Activated CD4-positive, alpha-beta T cell treated with anti-CD3 and anti-CD28 coated beads, Interleukin-10, Interleukin-2, amounts not matched to agents 100 ng/mL and 50 ng/mL, durations not matched to agents 16 hours and 8 hours (primary cell): ENCODE measurements around the gene NODAL.
"Not testable (repeated sequence)": the region's sequence is repeated elsewhere in the genome, so short reads cannot be mapped to it uniquely, and the experiment has no call there.

Experiments
- DNase-seq: peaks from one replicate; pipeline ENCODE4 v3.0.0-alpha.2; 2020

Gene NODAL

GRCh38 chr10:70441161-70441894 is at the start of gene NODAL:
Gene NODAL, minus strand, starts transcription at chr10:70441681. Its CDS starts 14 bp downstream, at chr10:70441667.
- DNase-seq: no peak

- DNase-seq: no peak
These were observed 48.7 kb upstream of the NODAL start for GRCh38 chr10:70490142-70490541.

- no peak for DNase-seq
These were observed 46.3 kb upstream of the NODAL start for GRCh38 chr10:70487824-70488223.

GRCh38 chr10:70483872-70484271 is 42.4 kb upstream of the NODAL start:
- DNase-seq: not testable (repeated sequence)

- no peak for DNase-seq
These were observed 41.7 kb upstream of the NODAL start for GRCh38 chr10:70482982-70483760.

- no peak for DNase-seq
These were observed 40.5 kb upstream of the NODAL start for GRCh38 chr10:70481831-70482530.

GRCh38 chr10:70481105-70481504 is 39.6 kb upstream of the NODAL start:
- no peak for DNase-seq

GRCh38 chr10:70480239-70480861 is 38.9 kb upstream of the NODAL start:
- DNase-seq: peak; percentile 26

GRCh38 chr10:70479626-70480238 is 38.3 kb upstream of the NODAL start:
- DNase-seq: no peak

GRCh38 chr10:70479165-70479581 is 37.7 kb upstream of the NODAL start:
- no peak for DNase-seq

- DNase-seq: peak; percentile 53
These were observed 37.0 kb upstream of the NODAL start, which contains the start of gene PALD1 for GRCh38 chr10:70478191-70479164. Gene PALD1, plus strand, starts transcription at chr10:70478767. Its CDS starts 47,185 bp downstream, at chr10:70525952.

GRCh38 chr10:70477661-70478162 is 36.2 kb upstream of the NODAL start:
- DNase-seq: peak; percentile 81

GRCh38 chr10:70476249-70477035 is 35.0 kb upstream of the NODAL start:
- no peak for DNase-seq

- DNase-seq: no peak
These were observed 34.2 kb upstream of the NODAL start for GRCh38 chr10:70475661-70476060.

- no peak for DNase-seq
These were observed 33.3 kb upstream of the NODAL start for GRCh38 chr10:70474780-70475179.

- DNase-seq: no peak
These were observed 31.4 kb upstream of the NODAL start for GRCh38 chr10:70472799-70473454.

- DNase-seq: no peak
These were observed 25.5 kb upstream of the NODAL start for GRCh38 chr10:70466951-70467350.

- no peak for DNase-seq
These were observed 24.4 kb upstream of the NODAL start for GRCh38 chr10:70465832-70466231.

- DNase-seq: no peak
These were observed 23.8 kb upstream of the NODAL start for GRCh38 chr10:70465278-70465677.
